Activated T-helper 9 cell treated with anti-CD3 and anti-CD28 coated beads, Interleukin-2, amount 50 U/mL, for 16 hours (primary cell): Measurements from ENCODE around the gene KBTBD4.
"Not testable (repeated sequence)": the region's sequence is repeated elsewhere in the genome, so short reads cannot be mapped to it uniquely, and the experiment has no call there.

Source experiments
- DNase-seq: peaks from one replicate; pipeline ENCODE4 v3.0.0-alpha.2; 2020; ENCODE audit warnings: low read depth

Gene KBTBD4

DNA sequence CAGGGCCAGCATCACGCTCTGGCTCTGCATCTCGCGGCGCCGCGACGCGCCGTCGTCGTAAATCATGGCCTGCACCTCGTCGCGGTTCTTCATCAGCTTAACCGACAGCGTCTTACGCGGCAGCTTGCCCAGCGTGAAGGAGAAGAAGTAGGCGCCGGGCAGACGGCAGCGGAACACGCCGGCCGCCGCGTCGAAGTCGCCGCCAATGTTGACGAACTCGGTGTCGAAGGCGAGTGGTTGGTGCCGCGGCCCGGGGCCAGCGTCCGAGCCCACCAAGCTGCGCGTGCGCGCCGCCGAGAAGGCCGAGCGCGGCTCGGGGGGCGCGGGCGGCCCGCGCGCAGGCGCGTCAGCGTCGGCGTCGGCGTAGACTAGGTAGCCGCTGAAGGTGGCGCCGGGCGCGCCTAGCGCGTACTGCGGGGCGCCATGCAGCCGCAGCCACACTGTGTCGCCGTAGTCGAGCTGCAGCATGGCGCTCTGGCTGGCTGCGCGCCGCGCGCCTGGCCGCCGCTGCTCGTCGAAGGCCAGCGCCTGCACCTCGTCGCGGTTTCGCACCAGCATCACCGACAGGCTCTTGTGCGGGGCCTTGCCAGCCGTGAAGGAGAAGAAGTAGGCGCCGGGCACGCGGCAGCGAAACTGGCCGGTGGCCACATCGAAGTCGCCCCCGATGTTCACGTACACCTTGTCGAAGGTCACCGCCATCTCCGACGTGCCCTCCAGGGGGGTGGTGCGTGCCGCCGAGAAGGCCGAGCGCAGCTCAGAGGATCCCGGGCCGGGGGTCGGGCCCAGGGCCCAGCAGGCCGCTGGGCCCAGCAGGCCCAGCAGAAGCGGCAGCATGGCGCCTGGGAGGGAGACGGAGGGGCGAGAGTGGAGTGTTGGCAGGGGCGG lies 11.4 kb upstream of the KBTBD4 start:
- no peak for DNase-seq

GRCh38 chr11:47589584-47589976 lies 10.8 kb upstream of the KBTBD4 start:
- DNase-seq = no peak

GRCh38 chr11:47589118-47589517 lies 10.3 kb upstream of the KBTBD4 start:
- DNase-seq = no peak

- DNase-seq = no peak
These were observed 9.1 kb upstream of the KBTBD4 start for GRCh38 chr11:47587723-47588326.

DNA sequence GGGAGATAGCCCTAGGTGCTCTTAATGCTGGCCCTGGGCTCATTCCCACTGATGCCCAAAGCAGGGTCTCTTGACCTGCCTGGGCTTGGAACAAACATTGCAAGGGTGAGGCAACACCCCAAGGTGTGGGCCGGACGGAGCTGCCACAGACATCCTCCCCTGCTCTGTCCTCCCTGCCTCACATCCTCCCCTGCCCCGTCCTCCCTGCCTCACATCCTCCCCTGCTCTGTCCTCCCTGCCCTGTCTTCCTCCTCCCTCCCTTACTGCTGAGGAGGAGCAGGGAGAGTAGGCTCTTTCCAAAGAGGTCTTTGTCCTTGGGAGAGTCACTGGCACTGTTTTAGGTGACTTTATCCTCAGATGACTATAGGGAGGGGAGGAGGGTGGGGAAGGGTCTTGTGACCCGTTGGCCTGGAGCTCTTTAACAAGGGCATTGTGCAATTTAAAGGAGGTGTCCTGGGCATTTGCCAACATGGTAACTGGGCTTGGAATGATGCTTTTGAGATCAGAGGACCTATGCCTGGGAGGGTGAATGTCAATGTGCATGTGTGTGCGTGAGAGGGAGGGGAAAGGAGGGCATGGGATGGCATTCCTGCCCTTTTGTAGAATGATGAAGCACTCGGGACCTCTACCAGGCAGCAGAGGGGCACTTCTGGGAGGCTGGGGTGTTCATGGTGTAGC lies 8.4 kb upstream of the KBTBD4 start:
- no peak for DNase-seq

DNA sequence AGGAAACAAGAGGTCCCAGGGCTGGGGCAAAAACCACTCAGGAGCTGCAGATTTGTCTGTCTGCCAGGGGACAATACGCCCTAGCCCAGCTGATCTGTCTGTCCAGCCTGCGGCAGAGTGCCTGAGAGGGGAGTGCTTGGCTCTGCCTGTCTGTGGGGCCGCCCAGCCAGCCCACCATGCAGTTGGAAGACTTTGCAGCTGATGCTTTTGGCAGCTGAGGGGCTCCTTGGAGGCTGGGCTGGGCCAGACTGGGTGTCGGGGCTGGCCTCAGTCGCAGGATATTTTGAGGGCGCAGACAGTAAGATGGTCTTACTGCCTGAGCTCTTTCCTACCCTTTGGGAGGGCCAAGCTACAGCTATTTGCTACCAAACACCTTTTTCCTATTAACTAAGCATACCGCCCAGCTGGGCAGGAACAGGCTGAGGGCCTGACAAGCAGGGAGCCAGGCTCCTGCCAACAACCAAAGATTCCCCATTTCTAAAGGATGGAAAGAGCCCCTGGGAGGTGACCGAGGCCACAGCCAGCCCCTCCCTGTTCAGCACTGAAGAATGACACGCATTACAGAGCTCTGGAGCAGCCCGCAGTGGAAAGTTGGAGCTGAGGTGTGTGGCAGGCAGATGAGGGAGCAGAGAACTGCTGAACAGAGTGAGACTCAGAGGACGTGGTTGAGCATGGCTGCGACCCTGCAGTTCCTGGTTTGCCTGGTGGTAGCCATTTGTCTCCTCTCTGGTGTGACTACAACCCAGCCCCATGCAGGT lies 7.5 kb upstream of the KBTBD4 start, which contains the start of gene FAM180B:
FAM180B (plus strand) TSS at position 581 of the 758 bp plus-strand sequence; CDS start at position 672, 91 bp downstream.
- DNase-seq = no peak

DNA sequence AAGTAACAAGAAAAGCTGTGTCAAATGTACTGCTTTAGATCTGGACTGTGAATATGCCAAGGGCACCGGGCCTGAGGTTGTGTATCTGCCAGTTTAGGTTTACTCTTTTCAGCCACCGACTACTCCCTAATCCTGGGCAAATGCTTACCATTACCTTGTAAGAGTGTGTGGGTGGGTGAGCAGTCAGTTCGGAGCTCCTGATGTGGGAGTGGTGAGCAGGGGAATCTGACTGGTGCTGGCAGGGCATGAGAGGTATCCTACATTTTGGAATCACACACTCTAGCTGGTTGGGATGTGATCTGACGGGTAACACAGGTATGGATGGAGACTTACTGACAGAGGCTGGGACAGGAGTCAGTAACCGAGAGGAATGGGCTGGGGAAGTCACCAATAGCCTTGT lies 5.1 kb upstream of the KBTBD4 start:
- DNase-seq = no peak

GRCh38 chr11:47577460-47578041 lies 1.2 kb downstream of the KBTBD4 start:
- DNase-seq = no peak

DNA sequence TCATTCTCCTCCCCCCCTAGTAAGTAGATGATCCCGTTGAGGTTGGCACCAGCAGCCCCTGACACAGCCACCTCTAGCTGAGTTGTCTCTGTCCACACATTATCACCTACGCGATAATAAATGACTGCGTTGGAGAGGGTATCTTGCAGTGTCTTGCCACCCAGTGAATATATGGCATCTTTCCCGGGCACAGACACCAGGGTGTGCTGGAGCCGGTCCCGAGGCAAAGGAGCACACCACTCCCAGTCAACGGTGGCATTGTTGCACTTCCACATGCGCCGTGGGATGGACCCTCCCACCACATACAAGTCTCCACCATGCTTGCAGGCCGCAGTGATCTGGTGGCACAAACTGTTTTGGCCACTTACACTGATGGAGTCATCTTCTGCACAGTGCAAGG lies 5.4 kb downstream of the KBTBD4 start:
- no peak for DNase-seq

DNA sequence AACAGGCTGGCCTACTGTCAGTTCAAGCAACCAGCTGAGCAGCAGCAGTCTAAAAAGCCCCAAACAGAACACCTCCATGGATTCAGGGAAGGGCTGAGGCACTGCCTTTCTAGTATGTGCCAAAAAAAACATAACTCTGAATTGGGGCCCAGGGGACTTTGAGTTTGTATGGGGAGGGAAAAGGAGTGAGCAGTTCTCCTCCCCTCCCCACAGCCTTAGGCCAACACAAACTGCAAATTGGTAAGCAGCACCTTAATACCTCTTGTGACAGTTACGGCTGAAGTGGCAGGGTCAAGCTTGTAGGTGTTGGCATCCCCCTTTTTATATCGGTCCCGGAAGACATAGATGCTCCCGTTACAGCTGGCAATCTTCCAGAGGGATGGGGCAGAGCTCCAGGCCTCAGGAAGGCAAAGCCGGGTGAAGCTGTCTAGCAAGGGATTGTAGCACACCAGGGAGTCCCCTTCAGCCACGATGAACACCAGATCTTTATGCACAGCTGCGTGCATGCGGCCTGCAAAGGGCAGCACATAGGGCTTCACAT lies 6.0 kb downstream of the KBTBD4 start:
- DNase-seq = no peak

DNA sequence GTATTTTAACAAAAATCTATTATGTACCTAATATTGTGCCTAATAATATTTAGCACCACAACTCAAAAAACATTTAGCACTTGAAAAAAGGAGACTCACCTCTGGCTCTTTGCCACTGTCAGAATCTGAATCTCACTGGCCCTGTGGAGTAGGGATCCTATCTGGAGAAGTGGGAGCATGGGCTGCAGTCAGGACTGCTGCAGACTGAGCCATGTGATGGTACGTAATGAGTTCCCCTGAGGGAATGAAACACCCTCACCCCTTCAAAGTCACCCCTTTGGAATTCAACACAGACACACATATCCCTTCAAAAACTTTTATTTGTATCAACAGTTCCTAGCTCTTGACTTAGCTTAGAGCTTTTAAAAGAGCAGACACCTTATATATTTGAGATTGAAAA lies 6.9 kb downstream of the KBTBD4 start:
- no peak for DNase-seq

DNA sequence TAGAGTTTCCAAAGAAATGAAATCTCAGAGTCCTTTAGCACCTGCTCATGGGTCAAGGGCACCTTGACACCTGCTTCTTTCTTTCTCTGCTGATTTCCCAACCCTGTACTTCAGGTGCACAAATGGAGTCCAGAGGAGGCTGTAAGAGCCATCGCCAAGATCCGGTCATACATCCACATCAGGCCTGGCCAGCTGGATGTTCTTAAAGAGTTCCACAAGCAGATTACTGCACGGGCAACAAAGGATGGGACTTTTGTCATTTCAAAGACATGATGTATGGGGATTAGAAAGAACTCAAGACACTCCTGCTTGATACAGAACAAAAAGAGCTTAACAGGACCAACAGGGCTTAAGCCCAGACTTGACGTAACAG lies 7.4 kb downstream of the KBTBD4 start:
- no peak for DNase-seq

DNA sequence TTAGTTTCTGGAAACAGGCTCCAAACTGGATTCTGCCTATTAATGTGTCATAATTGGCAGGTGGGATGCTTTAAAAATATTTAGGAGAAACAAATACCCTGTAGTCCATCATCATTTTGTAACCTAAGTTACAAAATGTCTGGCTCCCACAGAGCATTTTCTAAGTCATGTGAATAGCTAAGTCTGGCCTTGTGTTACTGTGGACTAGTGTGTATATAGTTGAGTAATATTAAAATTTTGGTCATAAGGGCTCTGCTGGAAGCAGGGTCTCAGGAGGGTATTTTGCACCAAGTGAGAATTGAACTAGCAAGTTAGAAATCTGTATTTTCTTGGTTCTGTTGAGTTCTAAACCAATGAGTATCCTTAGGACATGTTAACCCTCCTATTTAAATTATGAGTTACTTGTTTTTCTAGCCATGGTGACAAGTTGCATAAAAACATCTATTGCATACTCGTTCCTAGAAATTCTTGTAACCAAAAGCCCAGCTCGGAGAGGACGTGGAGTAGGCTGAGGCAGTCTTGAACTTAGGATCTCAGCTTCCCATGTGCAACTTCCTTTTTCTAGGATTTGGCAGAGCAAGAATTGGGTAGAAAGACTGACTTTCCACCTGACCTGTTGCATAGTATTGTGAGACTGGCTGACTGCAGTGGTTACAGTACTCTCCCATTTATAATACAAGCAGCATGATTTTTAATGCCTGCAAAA lies 8.0 kb downstream of the KBTBD4 start:
- no peak for DNase-seq

DNA sequence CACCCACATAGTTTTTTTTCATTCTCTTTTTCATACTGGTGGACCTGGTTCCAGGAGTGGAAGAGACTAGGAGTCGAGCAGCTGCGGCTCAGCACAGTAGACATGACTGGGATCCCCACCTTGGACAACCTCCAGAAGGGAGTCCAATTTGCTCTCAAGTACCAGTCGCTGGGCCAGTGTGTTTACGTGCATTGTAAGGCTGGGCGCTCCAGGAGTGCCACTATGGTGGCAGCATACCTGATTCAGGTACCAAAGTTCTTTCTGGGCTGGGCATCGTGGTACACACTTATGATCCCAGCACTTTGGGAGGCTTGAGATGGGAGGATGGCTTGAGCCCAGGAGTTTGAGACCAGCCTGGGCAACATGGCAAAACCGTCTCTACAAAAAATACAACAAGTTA lies 9.1 kb downstream of the KBTBD4 start:
- no peak for DNase-seq

DNA sequence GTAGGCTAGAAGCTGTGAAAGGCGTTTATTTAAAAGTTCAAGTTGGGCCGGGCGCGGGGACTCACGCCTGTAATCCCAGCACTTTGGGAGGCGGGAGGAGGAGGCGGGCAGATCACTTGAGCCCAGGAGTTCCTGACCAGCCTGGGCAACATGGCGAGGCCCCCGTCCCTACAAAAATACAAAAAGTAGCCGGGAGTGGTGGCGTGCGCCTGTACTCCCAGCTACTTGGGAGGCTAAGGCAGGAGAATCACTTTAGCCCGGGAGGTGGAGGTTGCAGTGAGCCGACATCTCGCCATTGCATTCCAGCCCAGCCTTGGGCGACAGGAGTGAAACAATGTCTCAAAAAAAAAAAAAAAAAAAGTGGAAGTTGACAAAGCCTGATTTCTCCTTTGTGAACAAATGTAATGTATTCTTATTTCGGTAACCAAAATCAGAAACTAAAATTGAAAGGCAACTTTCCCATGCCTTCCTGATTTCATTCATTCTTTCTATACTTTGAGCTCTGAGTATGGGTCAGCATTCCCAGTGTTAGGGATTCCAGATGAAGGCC lies 12.5 kb downstream of the KBTBD4 start:
- no peak for DNase-seq

- DNase-seq = peak; percentile 53
These were observed 13.2 kb downstream of the KBTBD4 start, which contains the start of gene PTPMT1 for GRCh38 chr11:47565340-47566148. PTPMT1 (plus strand) TSS chr11:47565599; CDS start chr11:47565623, 24 bp downstream.

GRCh38 chr11:47564933-47565339 lies 13.8 kb downstream of the KBTBD4 start:
- DNase-seq = no peak

DNA sequence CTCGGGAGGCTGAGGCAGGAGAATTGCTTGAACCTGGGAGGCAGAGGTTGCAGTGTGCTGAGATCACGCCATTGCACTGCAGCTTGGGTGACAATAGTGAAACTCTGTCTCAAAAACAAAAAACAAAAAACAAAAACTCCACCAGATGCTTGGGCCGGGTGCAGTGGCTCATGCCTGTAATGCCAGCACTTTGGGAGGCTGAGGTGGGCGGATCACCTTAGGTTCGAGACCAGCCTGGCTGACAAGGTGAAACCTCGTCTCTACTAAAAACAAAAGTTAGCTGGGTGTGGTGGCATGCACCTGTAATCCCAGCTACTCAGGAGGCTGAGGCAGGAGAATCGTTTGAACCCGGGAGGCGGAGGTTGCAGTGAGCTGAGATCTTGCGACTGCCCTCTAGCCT lies 14.4 kb downstream of the KBTBD4 start:
- not testable (repeated sequence) for DNase-seq

DNA sequence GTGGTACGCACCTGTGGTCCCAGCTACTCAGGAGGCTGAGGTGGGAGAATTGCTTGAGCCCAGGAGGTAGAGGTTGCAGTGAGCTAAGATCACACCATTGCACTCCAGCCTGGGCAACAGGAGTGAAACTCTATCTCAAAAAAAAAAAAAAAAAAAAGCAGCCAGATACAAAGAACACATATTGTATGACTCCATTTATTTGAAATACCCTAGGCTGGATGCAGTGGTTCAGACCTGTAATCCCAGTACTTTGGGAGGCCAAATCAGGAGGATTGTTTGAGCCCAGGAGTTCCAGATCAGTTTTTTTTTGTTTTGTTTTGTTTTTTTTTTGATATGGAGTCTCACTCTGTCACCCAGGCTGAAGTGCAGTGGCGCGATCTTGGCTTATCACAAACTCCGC lies 16.4 kb downstream of the KBTBD4 start:
- not testable (repeated sequence) for DNase-seq

DNA sequence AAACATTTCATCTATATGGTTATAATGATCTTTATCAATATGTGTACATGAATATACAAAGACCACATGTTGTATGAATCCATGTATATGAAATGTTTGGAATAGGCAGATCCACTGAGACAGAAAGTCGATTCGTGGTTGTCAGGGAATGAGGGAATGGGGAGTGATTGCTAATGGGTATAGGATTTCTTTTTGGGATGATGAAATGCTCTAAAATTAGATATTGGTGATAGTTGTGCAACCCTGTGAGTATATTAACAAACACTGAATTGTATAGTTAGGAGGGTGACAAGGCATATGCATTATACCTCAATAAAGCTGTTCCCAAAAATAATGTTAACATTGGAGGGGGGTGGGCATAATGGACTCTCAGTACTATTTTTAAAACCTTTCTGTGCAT lies 18.3 kb downstream of the KBTBD4 start:
- no peak for DNase-seq
